Adrenal gland (tissue), 12 donors: ENCODE data around the gene PCGF1. TPM values are rescaled to one million over a fixed set of nuclear protein-coding genes. Genes with fewer than 3 reads are reported as not detected.
A peak's percentile ranks its signal among the peaks of the same experiment; 100 is the strongest.

Experiments
- DNase-seq, 7 donors: peaks; one replicate each; pipeline ENCODE4 v3.0.0-alpha.2; 2019 to 2020
- H3K27ac ChIP-seq, 5 donors: fragments of 200-600 bp; sonication (generic) in 4 of 5; 1 replicate in 3 of 5; 2 replicates in 2 of 5; pipeline versions ENCODE4 v1.5.1 to v1.8.0; 2016 to 2020; ENCODE audit warnings: mild to moderate bottlenecking in 1 of 5
- H3K27me3 ChIP-seq: fragments of 200-600 bp; 2 replicates; pipeline ENCODE4 v1.8.0; 2021
- H3K36me3 ChIP-seq, 2 donors: fragments of 200-600 bp; replicated peaks in 1 of 2; 1 replicate in 1 of 2; 2 replicates in 1 of 2; pipeline versions ENCODE4 v1.5.1 to v1.8.0; 2018 to 2022
- H3K4me1 ChIP-seq, 2 donors: fragments of 200-600 bp; replicated peaks in 1 of 2; 1 replicate in 1 of 2; 2 replicates in 1 of 2; pipeline versions ENCODE4 v1.5.1 to v1.8.0; 2018 to 2021
- H3K4me3 ChIP-seq, 4 donors: fragments of 200-600 bp; sonication (generic) in 3 of 4; one replicate each; pipeline ENCODE4 v1.5.1; 2016 to 2018
- H3K9me3 ChIP-seq, 3 donors: fragments of 200-600 bp; sonication (generic) in 1 of 3; replicated peaks in 1 of 3; 1 replicate in 2 of 3; 2 replicates in 1 of 3; pipeline versions ENCODE4 v1.5.1 to v1.8.0; 2016 to 2021
- CTCF ChIP-seq, 6 experiments: fragments of 450-650 bp in 4 of 6; fragments of 200-600 bp in 2 of 6; sonication (generic) in 1 of 6; IDR thresholded peaks; 1 replicate in 5 of 6; 2 replicates in 1 of 6; pipeline versions ENCODE4 v1.5.1 to v1.8.0; 2016 to 2021; ENCODE audit warnings: antibody characterized with exemption in 6 of 6, mild to moderate bottlenecking in 2 of 6, moderate library complexity in 1 of 6
- POLR2A ChIP-seq, 2 donors: fragments of 450-650 bp; IDR thresholded peaks; one replicate each; pipeline ENCODE4 v1.6.1; 2017; ENCODE audit warnings: antibody characterized with exemption in 2 of 2, mild to moderate bottlenecking in 2 of 2, moderate library complexity in 1 of 2
- WGBS, 4 donors: extraction: QIAGEN DNeasy Blood & Tissue Kit in 2 of 4; methylation state at CpG; one replicate each; pipeline versions ENCODE4 v1.1.5 to v1.1.7; 2013 to 2017; 5-methylcytosine and 5-hydroxymethylcytosine counted together
- intact Hi-C, 2 donors: fragments of 100-400 bp; cut with DNase I; formaldehyde crosslinking; loops; one replicate each; pipeline versions ENCODE4 v1.14.1 to v1.15.0; 2022 to 2023
- polyA plus RNA-seq, 3 donors: library from polyadenylated mRNA; stranded (reverse); fragments of 200-250 nt in 2 of 3; fragments of 350-450 nt in 1 of 3; fragmentation: Illumina TruSeq in 1 of 3; extraction: RNeasy Lipid Tissue Mini Kit (QIAGEN cat#74804) in 1 of 3; gene quantifications; one replicate each; pipeline ENCODE4 v1.2.3, GENCODE V29; 2013 to 2014
- total RNA-seq, 9 donors: library from RNA; depleted of rRNA in 4 of 9; stranded (reverse); fragments of >200 nt in 4 of 9; fragments of 120-200 nt in 1 of 9; fragmentation: NEBNext Ultra II Directional in 1 of 9; extraction: Animal tissue kit (Norgen Biotek cat#: 25700) in 1 of 9; gene quantifications; one replicate each; pipeline versions ENCODE4 v1.1.0 to v1.2.4, GENCODE V29; 2013 to 2023
- donor health status: healthy with polysubstance abuse.
- donor health status: Bipolar disorder and iron deficiency.
- donor health status: DM: yes; HTN: yes; CAD: no.
- donor health status: DM: no; HTN: no; CAD: no.
- donor health status: DM: no; HTN: no; CAD: no.
- donor health status: DM: yes; HTN: yes; CAD: no.

PCGF1 gene
- total and polyA plus RNA-seq, 12 donors, result 15.4 to 38.9 (median 24.1) TPM

GRCh38 chr2:74458132-74458937 is 49.2 kb downstream of the PCGF1 start, which contains the start of gene WBP1:
WBP1 (plus strand) TSS chr2:74458438; CDS start chr2:74458603, 165 bp downstream.
- Histone ChIP-seq H3K27me3 (no peaks in the 10 kb centered on the region), H3K27ac (peak within 1 kb of the TSS; percentile 84 to 98 (median 97)), H3K4me1 (peaks cover 14 to 31% of the 10 kb centered on the region in 2 donors), H3K9me3 (no peaks in the 10 kb centered on the region), H3K36me3 (peaks cover 0 to 20% of the 10 kb centered on the region in 2 donors), H3K4me3 (peak within 1 kb of the TSS; percentile 21 to 73 (median 60))
- DNase-seq, result peak; percentile 100
- peak; percentile 55 to 84 for TF ChIP-seq POLR2A (IDR thresholded peaks at IDR 0.05)
- peak in 1 of 6 experiments; percentile 3 for TF ChIP-seq CTCF (IDR thresholded peaks at IDR 0.05)
- intact Hi-C loops, result no loop called here
- 0 to 8% (median 0%) methylated on average over 7 to 38 of the region's 38 CpGs for WGBS, 4 donors

GRCh38 chr2:74457549-74458131 is 49.9 kb downstream of the PCGF1 start:
- H3K27ac ChIP-seq, result peak overlapping the region; percentile 84 to 98 (median 97)
- WGBS, 4 donors, result 0 to 1% (median 0%) methylated on average over 12 to 46 of the region's 46 CpGs
- peak overlapping the region; percentile 21 to 73 (median 52) for H3K4me3 ChIP-seq
- H3K9me3 ChIP-seq, result no peaks in the 10 kb centered on the region
- DNase-seq, result peak; percentile 70 to 86 (median 78)
- peaks cover 14 to 31% of the 10 kb centered on the region in 2 donors for H3K4me1 ChIP-seq
- TF ChIP-seq CTCF (IDR thresholded peaks at IDR 0.05) (no peak), POLR2A (IDR thresholded peaks at IDR 0.05) (peak; percentile 69 to 97)
- H3K27me3 ChIP-seq, result no peaks in the 10 kb centered on the region
- intact Hi-C loops, result no loop called here
- H3K36me3 ChIP-seq, result peaks cover 0 to 17% of the 10 kb centered on the region in 2 donors

GRCh38 chr2:74457129-74457548 is 50.4 kb downstream of the PCGF1 start:
- WGBS, 4 donors, result 1 to 3% (median 2%) methylated on average over 11 to 27 of the region's 27 CpGs

More at GRCh38 chr2:74457129-74457548, 50.4 kb downstream of the PCGF1 start:
- intact Hi-C loops, result no loop called here
- Histone ChIP-seq H3K36me3 (peaks cover 0 to 12% of the 10 kb centered on the region in 2 donors), H3K27ac (peak overlapping the region; percentile 84 to 98 (median 97)), H3K4me3 (peak overlapping the region in 2 of 4 donors; percentile 42 to 73), H3K4me1 (peaks cover 14 to 31% of the 10 kb centered on the region in 2 donors), H3K27me3 (no peaks in the 10 kb centered on the region), H3K9me3 (no peaks in the 10 kb centered on the region)
- peak in 1 of 7 donors; percentile 52 for DNase-seq
- TF ChIP-seq POLR2A (IDR thresholded peaks at IDR 0.05), result no peak
- no peak for TF ChIP-seq CTCF (IDR thresholded peaks at IDR 0.05)

Other genes with a start within 250 kb of the PCGF1 start
- gene SLC4A5, start 164.3 kb downstream of the PCGF1 start, total RNA-seq, result 1 to 10 TPM in 1 of 9 donors, under 1 TPM in 7, not detected in 1; 0.14 to 1.3 (median 0.74) TPM
- gene SLC4A5, start 164.3 kb downstream of the PCGF1 start, polyA plus RNA-seq, result 1 to 10 TPM in 1 of 3 donors, under 1 TPM in 2; 0.51 to 2.7 (median 0.71) TPM
- 100 to 1,000 TPM; 106 to 188 (median 146) TPM for gene DCTN1, start 127.4 kb downstream of the PCGF1 start, total RNA-seq
- gene DCTN1, start 127.4 kb downstream of the PCGF1 start, polyA plus RNA-seq, result 100 to 1,000 TPM; 142 to 258 (median 212) TPM
- 1 to 10 TPM in 5 of 9 donors, under 1 TPM in 4; 0.36 to 4.7 (median 1.7) TPM for gene C2orf81, start 86.1 kb downstream of the PCGF1 start, total RNA-seq
- gene C2orf81, start 86.1 kb downstream of the PCGF1 start, polyA plus RNA-seq, result 1 to 10 TPM in 2 of 3 donors, under 1 TPM in 1; 0.46 to 7.1 (median 4.5) TPM
- 10 to 100 TPM in 7 of 9 donors, 1 to 10 TPM in 2; 7.5 to 23.9 (median 14.5) TPM for gene WDR54, start 86.0 kb downstream of the PCGF1 start, total RNA-seq
- gene WDR54, start 86.0 kb downstream of the PCGF1 start, polyA plus RNA-seq, result 10 to 100 TPM in 2 of 3 donors, 1 to 10 TPM in 1; 6.4 to 20.2 (median 14.4) TPM
- gene RTKN, start 65.8 kb downstream of the PCGF1 start, total RNA-seq, result 10 to 100 TPM in 8 of 9 donors, 1 to 10 TPM in 1; 9.7 to 21.2 (median 13.8) TPM
- gene RTKN, start 65.8 kb downstream of the PCGF1 start, polyA plus RNA-seq, result 10 to 100 TPM in 2 of 3 donors, 1 to 10 TPM in 1; 7.4 to 35.6 (median 17.3) TPM
- 100 to 1,000 TPM in 1 of 9 donors, 10 to 100 TPM in 8; 13.6 to 108 (median 35.4) TPM for gene INO80B, start 52.6 kb downstream of the PCGF1 start, total RNA-seq
- gene INO80B, start 52.6 kb downstream of the PCGF1 start, polyA plus RNA-seq, result 100 to 1,000 TPM in 2 of 3 donors, 10 to 100 TPM in 1; 40.5 to 133 (median 124) TPM
- gene WBP1, start 49.3 kb downstream of the PCGF1 start, total RNA-seq, result 100 to 1,000 TPM in 7 of 9 donors, 10 to 100 TPM in 2; 60.9 to 176 (median 114) TPM
- gene WBP1, start 49.3 kb downstream of the PCGF1 start, polyA plus RNA-seq, result 100 to 1,000 TPM in 2 of 3 donors, 10 to 100 TPM in 1; 56.9 to 267 (median 244) TPM
- gene MOGS, start 42.3 kb downstream of the PCGF1 start, total RNA-seq, result 10 to 100 TPM; 32.9 to 72.6 (median 46.5) TPM
- gene MOGS, start 42.3 kb downstream of the PCGF1 start, polyA plus RNA-seq, result 10 to 100 TPM; 25.9 to 60.7 (median 46.4) TPM
- 100 to 1,000 TPM in 6 of 9 donors, 10 to 100 TPM in 3; 30.2 to 191 (median 140) TPM for gene MRPL53, start 35.0 kb downstream of the PCGF1 start, total RNA-seq
- gene MRPL53, start 35.0 kb downstream of the PCGF1 start, polyA plus RNA-seq, result 100 to 1,000 TPM in 2 of 3 donors, 10 to 100 TPM in 1; 26.4 to 167 (median 129) TPM
- gene CCDC142, start 24.7 kb downstream of the PCGF1 start, total RNA-seq, result 10 to 100 TPM in 7 of 9 donors, 1 to 10 TPM in 2; 7.4 to 46.0 (median 13.3) TPM
- 10 to 100 TPM in 1 of 3 donors, 1 to 10 TPM in 2; 3.2 to 17.5 (median 4.6) TPM for gene CCDC142, start 24.7 kb downstream of the PCGF1 start, polyA plus RNA-seq
- gene TTC31, start 24.6 kb downstream of the PCGF1 start, total RNA-seq, result 10 to 100 TPM; 12.6 to 38.6 (median 20.1) TPM
- 10 to 100 TPM; 11.1 to 35.3 (median 21.7) TPM for gene TTC31, start 24.6 kb downstream of the PCGF1 start, polyA plus RNA-seq
- gene LBX2, start 8.1 kb downstream of the PCGF1 start, total RNA-seq, result 1 to 10 TPM in 2 of 9 donors, under 1 TPM in 6, not detected in 1; 0.18 to 2.0 (median 0.76) TPM
- under 1 TPM in 2 of 3 donors, not detected in 1; 0.40 to 0.72 TPM for gene LBX2, start 8.1 kb downstream of the PCGF1 start, polyA plus RNA-seq
- gene TLX2, start 6.8 kb upstream of the PCGF1 start, total RNA-seq, result 1 to 10 TPM in 4 of 9 donors, under 1 TPM in 1, not detected in 4; 0.46 to 3.9 (median 3.7) TPM
- 10 to 100 TPM in 1 of 3 donors, 1 to 10 TPM in 1, under 1 TPM in 1; 0.75 to 22.8 (median 3.2) TPM for gene TLX2, start 6.8 kb upstream of the PCGF1 start, polyA plus RNA-seq
- under 1 TPM in 2 of 9 donors, not detected in 7; 0.17 to 0.31 TPM for gene DQX1, start 18.5 kb upstream of the PCGF1 start, total RNA-seq
- gene DQX1, start 18.5 kb upstream of the PCGF1 start, polyA plus RNA-seq, result under 1 TPM in 2 of 3 donors, not detected in 1; 0.17 to 0.32 TPM
- gene AUP1, start 22.0 kb upstream of the PCGF1 start, total RNA-seq, result 100 to 1,000 TPM in 6 of 9 donors, 10 to 100 TPM in 3; 88.5 to 124 (median 109) TPM
- 100 to 1,000 TPM; 118 to 527 (median 329) TPM for gene AUP1, start 22.0 kb upstream of the PCGF1 start, polyA plus RNA-seq
- gene HTRA2, start 22.2 kb upstream of the PCGF1 start, total RNA-seq, result 10 to 100 TPM; 19.1 to 47.4 (median 37.0) TPM
- 10 to 100 TPM; 25.6 to 42.0 (median 29.0) TPM for gene HTRA2, start 22.2 kb upstream of the PCGF1 start, polyA plus RNA-seq
- 10 to 100 TPM in 7 of 9 donors, 1 to 10 TPM in 2; 7.7 to 26.4 (median 12.8) TPM for gene LOXL3, start 46.2 kb upstream of the PCGF1 start, total RNA-seq
- 10 to 100 TPM in 2 of 3 donors, 1 to 10 TPM in 1; 3.6 to 13.6 (median 11.2) TPM for gene LOXL3, start 46.2 kb upstream of the PCGF1 start, polyA plus RNA-seq
- gene DOK1, start 47.0 kb upstream of the PCGF1 start, total RNA-seq, result 10 to 100 TPM; 15.2 to 49.6 (median 22.8) TPM
- 10 to 100 TPM in 1 of 3 donors, 1 to 10 TPM in 2; 4.0 to 11.3 (median 5.5) TPM for gene DOK1, start 47.0 kb upstream of the PCGF1 start, polyA plus RNA-seq
- gene M1AP, start 140.6 kb upstream of the PCGF1 start, total RNA-seq, result 1 to 10 TPM in 2 of 9 donors, under 1 TPM in 6, not detected in 1; 0.47 to 2.2 (median 0.88) TPM
- gene M1AP, start 140.6 kb upstream of the PCGF1 start, polyA plus RNA-seq, result 1 to 10 TPM in 1 of 3 donors, under 1 TPM in 2; 0.55 to 1.3 (median 0.84) TPM
- gene SEMA4F, start 146.6 kb upstream of the PCGF1 start, total RNA-seq, result 10 to 100 TPM in 1 of 9 donors, 1 to 10 TPM in 8; 1.9 to 11.3 (median 4.8) TPM
- gene SEMA4F, start 146.6 kb upstream of the PCGF1 start, polyA plus RNA-seq, result 1 to 10 TPM; 1.9 to 2.7 (median 2.1) TPM